B cell (primary cell): ENCODE results near the gene GFPT2. TPM values are rescaled to one million over a fixed set of nuclear protein-coding genes. Genes with fewer than 3 reads are reported as not detected.

Source experiments
- ATAC-seq: fragments of 200-7000 bp; cut with Tn5 transposase; one replicate; pipeline ENCODE4 v1.10.0; 2021; ENCODE audit warnings: low read depth, mild to moderate bottlenecking, moderate number of reproducible peaks, moderate library complexity
- CTCF ChIA-PET: fragments of 350-600 bp; sonication (Branson Sonifier 250); formaldehyde crosslinking; loops from one replicate; lab custom pipeline; 2021; ENCODE audit warnings: antibody characterized with exemption, inconsistent platforms; lab: Charles Lee
- POLR2A ChIA-PET: fragments of 350-600 bp; sonication (Branson Sonifier 250); formaldehyde crosslinking; loops from one replicate; lab custom pipeline; 2021; ENCODE audit warnings: antibody characterized with exemption; lab: Charles Lee
- DNase-seq: peaks from one replicate; pipeline ENCODE4 v3.0.0; 2013
- H2AFZ ChIP-seq: 2 replicates; pipeline ENCODE4 v1.6.1; 2012; ENCODE audit warnings: mild to moderate bottlenecking, low read depth, low read length; ENCODE audit not compliant: insufficient read depth, poor library complexity, severe bottlenecking
- H3K27ac ChIP-seq, 2 donors: 1 replicate in 1 of 2; 2 replicates in 1 of 2; pipeline ENCODE4 v1.5.1; 2012 to 2013; ENCODE audit warnings: low read length in 2 of 2, mild to moderate bottlenecking in 2 of 2, moderate library complexity in 1 of 2
- H3K27me3 ChIP-seq, 4 experiments: fragments of 200-600 bp in 1 of 4; sonication (generic) in 1 of 4; replicated peaks in 1 of 4; 1 replicate in 2 of 4; 2 replicates in 2 of 4; pipeline versions ENCODE4 v1.6.1 to v1.7.0; 2013 to 2016; ENCODE audit warnings: low read length in 3 of 4, mild to moderate bottlenecking in 2 of 4, mixed read lengths in 1 of 4, moderate library complexity in 1 of 4; ENCODE audit not compliant: insufficient read depth in 4 of 4, control insufficient read depth in 3 of 4; ENCODE audit errors: control extremely low read depth in 1 of 4
- H3K36me3 ChIP-seq, 2 experiments: replicated peaks in 1 of 2; 1 replicate in 1 of 2; 2 replicates in 1 of 2; pipeline versions ENCODE4 v1.6.1 to v1.7.1; 2013; ENCODE audit warnings: low read length in 1 of 2; ENCODE audit not compliant: insufficient read depth in 2 of 2, control insufficient read depth in 1 of 2; ENCODE audit errors: control extremely low read depth in 1 of 2, extremely low read depth in 1 of 2
- H3K4me1 ChIP-seq, 2 donors: fragments of 200-600 bp in 1 of 2; sonication (generic) in 1 of 2; 1 replicate in 1 of 2; 2 replicates in 1 of 2; pipeline versions ENCODE4 v1.5.1 to v1.6.1; 2013 to 2017; ENCODE audit warnings: low read length in 2 of 2; ENCODE audit not compliant: control insufficient read depth in 2 of 2, insufficient read depth in 2 of 2
- H3K4me2 ChIP-seq: replicated peaks from 2 replicates; pipeline ENCODE3; 2012; ENCODE audit warnings: mild to moderate bottlenecking, low read depth, low read length; ENCODE audit not compliant: poor library complexity, severe bottlenecking
- H3K4me3 ChIP-seq, 5 experiments: fragments of 200-600 bp in 1 of 5; sonication (generic) in 1 of 5; 1 replicate in 3 of 5; 2 replicates in 2 of 5; pipeline versions ENCODE4 v1.5.1 to v1.7.0; 2011 to 2016; ENCODE audit warnings: low read length in 4 of 5, mild to moderate bottlenecking in 4 of 5, low read depth in 2 of 5, control low read depth in 1 of 5, moderate library complexity in 1 of 5; ENCODE audit not compliant: insufficient read depth in 1 of 5; ENCODE audit errors: control extremely low read depth in 1 of 5, extremely low read depth in 1 of 5
- H3K79me2 ChIP-seq: fragments of 200-600 bp; sonication (generic); one replicate; pipeline ENCODE4 v1.6.0; 2016; ENCODE audit warnings: low read length; ENCODE audit not compliant: control insufficient read depth, insufficient read depth
- H3K9ac ChIP-seq: fragments of 200-600 bp; sonication (generic); 2 replicates; pipeline ENCODE4 v1.6.1; 2017; ENCODE audit warnings: mild to moderate bottlenecking, low read length, moderate library complexity
- H3K9me3 ChIP-seq, 3 donors: one replicate each; pipeline versions ENCODE4 v1.6.1 to v1.7.1; 2013; ENCODE audit warnings: low read length in 2 of 3; ENCODE audit not compliant: control insufficient read depth in 2 of 3, insufficient read depth in 1 of 3; ENCODE audit errors: control extremely low read depth in 1 of 3
- H4K20me1 ChIP-seq: 2 replicates; pipeline ENCODE4 v1.6.0; 2012; ENCODE audit warnings: mild to moderate bottlenecking, low read length; ENCODE audit not compliant: insufficient read depth, control insufficient read depth, poor library complexity, severe bottlenecking
- H3K27ac Mint-ChIP-seq: one replicate; pipeline ENCODE4 v1.8.0; 2021; ENCODE audit warnings: mixed read lengths
- H3K27me3 Mint-ChIP-seq: one replicate; pipeline ENCODE4 v1.8.0; 2021; ENCODE audit warnings: mixed read lengths
- H3K4me1 Mint-ChIP-seq: one replicate; pipeline ENCODE4 v1.8.0; 2021; ENCODE audit warnings: mixed read lengths
- H3K4me3 Mint-ChIP-seq: one replicate; pipeline ENCODE4 v1.8.0; 2021; ENCODE audit warnings: mixed read lengths
- H3K9me3 Mint-ChIP-seq: one replicate; pipeline ENCODE4 v1.8.0; 2022; ENCODE audit warnings: mixed read lengths; ENCODE audit not compliant: insufficient read depth
- CTCF ChIP-seq: fragments of 200-600 bp; IDR thresholded peaks from one replicate; pipeline ENCODE4 v1.8.0; 2022; ENCODE audit warnings: antibody characterized with exemption, mild to moderate bottlenecking
- EZH2 ChIP-seq: IDR thresholded peaks from 2 replicates; pipeline ENCODE4 v1.6.1; 2012; ENCODE audit warnings: borderline replicate concordance, low read depth, mild to moderate bottlenecking, moderate library complexity, low read length; ENCODE audit not compliant: insufficient read depth, poor library complexity, severe bottlenecking
- WGBS: methylation state at CpG from one replicate; pipeline ENCODE4 v1.1.5; 2013; ENCODE audit warnings: missing lambda C conversion rate; ENCODE audit not compliant: insufficient coverage; 5-methylcytosine and 5-hydroxymethylcytosine counted together
- intact Hi-C: fragments of 100-400 bp; cut with micrococcal nuclease; formaldehyde crosslinking; loops from one replicate; pipeline ENCODE4 v1.10.0; 2022
- polyA plus RNA-seq: library from polyadenylated mRNA; depleted of rRNA; stranded (reverse); fragments of >200 nt; gene quantifications from 2 replicates; pipeline ENCODE4 v1.2.3, GENCODE V29; 2012
- total RNA-seq, 2 donors: library from RNA; stranded (reverse); fragments of 120-200 nt in 1 of 2; gene quantifications; 1 replicate in 1 of 2; 2 replicates in 1 of 2; pipeline versions ENCODE4 v1.2.3 to v1.2.4, GENCODE V29; 2013 to 2022

The GFPT2 gene
- total and polyA plus RNA-seq, 2 donors (not counting 1 experiment from before 2014, with no cell fraction given), result 0.03 to 2.8 TPM

GRCh38 chr5:180251141-180251540, 102.0 kb downstream of the GFPT2 start:
- Mint-ChIP-seq H3K27ac (no peak overlapping the region), H3K4me1 (no peaks in the 10 kb centered on the region), H3K9me3 (peaks cover 18% of the 10 kb centered on the region), H3K27me3 (no peaks in the 10 kb centered on the region), H3K4me3 (no peak overlapping the region)
- CTCF ChIA-PET, result no interaction called here
- no peak overlapping the region for H3K4me2 ChIP-seq
- WGBS, result 95% methylated on average over 7 of the region's 9 CpGs
- no peaks in the 10 kb centered on the region for H3K79me2 ChIP-seq
- TF ChIP-seq EZH2 (no peak), CTCF (no peak)
- H3K4me1 ChIP-seq, result no peaks in the 10 kb centered on the region
- no peak overlapping the region for H3K9ac ChIP-seq
- H3K9me3 ChIP-seq, result peaks cover 1 to 90% (median 58%) of the 10 kb centered on the region in 3 donors
- no peak for DNase-seq
- H3K27ac ChIP-seq, result no peak overlapping the region
- H4K20me1 ChIP-seq, result no peaks in the 10 kb centered on the region
- POLR2A ChIA-PET, result no interaction called here
- H3K27me3 ChIP-seq, result no peaks in the 10 kb centered on the region
- no peak for ATAC-seq
- intact Hi-C loops, result no loop called here
- peaks cover 0 to 41% of the 10 kb centered on the region in 2 experiments for H3K36me3 ChIP-seq
- H2AFZ ChIP-seq, result no peak overlapping the region
- H3K4me3 ChIP-seq, result no peak overlapping the region

Other genes with a start within 250 kb of the GFPT2 start
- not detected in 2 replicates for gene RASGEF1C, start 144.1 kb downstream of the GFPT2 start, total RNA-seq
- gene RASGEF1C, start 144.1 kb downstream of the GFPT2 start, polyA plus RNA-seq, result not detected in 2 replicates
- 39.7 and 40.4 TPM in 2 replicates for gene MAPK9, start 61.3 kb downstream of the GFPT2 start, total RNA-seq
- gene MAPK9, start 61.3 kb downstream of the GFPT2 start, polyA plus RNA-seq, result 19.7 and 25.1 TPM in 2 replicates
- gene CNOT6, start 141.0 kb upstream of the GFPT2 start, total RNA-seq, result 31.1 and 31.4 TPM in 2 replicates
- 4.3 and 9.2 TPM in 2 replicates for gene CNOT6, start 141.0 kb upstream of the GFPT2 start, polyA plus RNA-seq
- gene SCGB3A1, start 238.2 kb upstream of the GFPT2 start, total RNA-seq, result not detected in 2 replicates
- gene SCGB3A1, start 238.2 kb upstream of the GFPT2 start, polyA plus RNA-seq, result not detected in 2 replicates